Muscle of back (tissue), 11 donors: ENCODE data around the gene GPHA2. TPM values are rescaled to one million over a fixed set of nuclear protein-coding genes. Genes with fewer than 3 reads are reported as not detected.

Experiments used
- DNase-seq, 3 donors: peaks; one replicate each; pipeline versions ENCODE4 v3.0.0 to v3.0.0-alpha.2; 2013
- polyA plus RNA-seq, 10 donors: library from polyadenylated mRNA; unstranded; fragments of 120-200 nt; gene quantifications; one replicate each; pipeline ENCODE4 v1.2.1, GENCODE V29; 2013; ENCODE audit not compliant: insufficient read length in 10 of 10

Gene GPHA2
- polyA plus RNA-seq, 10 donors = 0.27 to 0.45 TPM; not detected in 8

DNA sequence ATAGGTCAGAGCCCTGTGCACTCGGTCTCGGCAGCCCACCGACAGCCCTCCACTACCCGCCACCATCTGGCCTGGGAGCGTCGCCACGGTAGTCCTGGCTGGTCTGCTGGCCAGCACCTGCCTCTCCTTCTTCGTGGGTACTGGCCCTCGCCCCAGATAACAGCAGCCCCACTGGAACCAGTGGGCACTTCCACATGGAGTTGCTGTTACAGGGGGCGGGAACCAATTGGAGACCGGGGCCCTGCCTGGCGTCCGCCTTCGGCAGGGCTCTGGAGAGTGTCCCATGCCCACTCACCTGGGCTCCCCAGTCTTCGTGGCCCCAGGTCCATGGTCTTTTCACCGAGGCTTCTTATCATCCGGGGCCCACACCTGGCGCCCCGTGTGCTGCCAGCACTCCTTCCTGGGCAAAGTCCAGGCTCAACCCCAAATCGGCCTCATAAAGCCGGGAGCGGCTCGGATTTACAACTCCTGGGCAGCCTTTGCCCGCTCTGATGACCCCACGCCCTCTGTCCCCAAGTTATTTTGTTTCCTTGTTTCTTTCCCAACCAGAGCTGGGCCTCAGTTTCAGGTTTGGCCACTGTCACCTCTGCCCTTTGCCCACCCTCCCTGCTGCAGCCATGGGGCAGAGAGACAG lies 44.4 kb downstream of the GPHA2 start:
- no peak for DNase-seq

GRCh38 chr11:64890522-64890939 lies 45.2 kb downstream of the GPHA2 start:
- no peak for DNase-seq

DNA sequence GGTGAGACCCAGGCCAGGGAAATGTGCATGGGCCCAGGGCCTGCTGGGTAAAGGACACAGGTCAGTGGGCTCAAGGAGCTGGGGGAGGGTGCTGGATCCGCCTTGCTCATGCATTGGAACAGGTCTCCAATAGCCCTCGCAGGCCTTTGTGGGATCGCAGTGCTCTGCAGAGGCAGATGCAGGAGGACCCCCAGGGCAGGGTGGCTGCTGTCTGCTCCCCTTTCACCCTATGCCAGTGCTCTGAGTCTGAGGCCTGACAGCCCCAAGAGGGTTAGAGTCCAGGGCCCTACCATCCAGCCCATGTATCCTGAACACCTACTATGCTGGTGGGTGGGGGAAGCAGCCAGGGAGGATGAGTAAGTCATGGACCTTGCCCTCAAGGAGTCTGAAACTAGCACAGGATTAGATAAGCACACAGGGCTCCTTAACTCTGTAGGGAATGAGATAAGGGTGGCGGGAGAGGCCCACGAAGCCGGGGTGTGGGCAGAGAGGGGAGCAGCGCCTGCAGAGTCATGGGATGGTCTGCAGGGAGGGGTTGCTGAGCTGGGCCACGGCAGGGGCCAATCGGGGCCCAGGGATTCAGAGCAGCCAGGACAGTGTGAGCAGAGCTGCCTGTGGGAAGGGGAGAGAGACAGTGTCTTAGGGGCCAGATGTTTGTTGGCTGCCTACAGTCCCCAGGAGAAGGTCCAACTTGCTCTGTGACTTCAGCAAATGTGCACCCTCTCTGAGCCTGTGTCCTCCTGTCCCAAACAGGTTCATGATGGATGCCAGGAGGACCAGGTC lies 46.8 kb downstream of the GPHA2 start:
- DNase-seq = no peak

DNA sequence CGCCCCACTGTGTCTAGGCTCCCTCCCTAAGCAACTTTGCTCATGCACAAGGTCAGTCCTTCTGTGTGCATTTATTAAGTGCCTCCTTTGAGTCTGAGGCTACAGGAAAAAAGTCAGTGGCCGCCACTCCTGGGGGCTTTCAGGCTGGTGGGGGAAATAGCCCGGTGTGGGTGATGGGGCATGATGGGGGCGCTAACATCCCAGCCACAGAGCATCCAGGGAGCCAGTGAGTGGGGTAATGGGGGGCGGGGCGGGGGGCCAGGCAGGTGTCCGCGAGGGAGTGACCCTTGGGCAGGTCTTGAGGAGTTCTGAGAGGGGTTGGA lies 47.3 kb downstream of the GPHA2 start:
- DNase-seq = no peak

DNA sequence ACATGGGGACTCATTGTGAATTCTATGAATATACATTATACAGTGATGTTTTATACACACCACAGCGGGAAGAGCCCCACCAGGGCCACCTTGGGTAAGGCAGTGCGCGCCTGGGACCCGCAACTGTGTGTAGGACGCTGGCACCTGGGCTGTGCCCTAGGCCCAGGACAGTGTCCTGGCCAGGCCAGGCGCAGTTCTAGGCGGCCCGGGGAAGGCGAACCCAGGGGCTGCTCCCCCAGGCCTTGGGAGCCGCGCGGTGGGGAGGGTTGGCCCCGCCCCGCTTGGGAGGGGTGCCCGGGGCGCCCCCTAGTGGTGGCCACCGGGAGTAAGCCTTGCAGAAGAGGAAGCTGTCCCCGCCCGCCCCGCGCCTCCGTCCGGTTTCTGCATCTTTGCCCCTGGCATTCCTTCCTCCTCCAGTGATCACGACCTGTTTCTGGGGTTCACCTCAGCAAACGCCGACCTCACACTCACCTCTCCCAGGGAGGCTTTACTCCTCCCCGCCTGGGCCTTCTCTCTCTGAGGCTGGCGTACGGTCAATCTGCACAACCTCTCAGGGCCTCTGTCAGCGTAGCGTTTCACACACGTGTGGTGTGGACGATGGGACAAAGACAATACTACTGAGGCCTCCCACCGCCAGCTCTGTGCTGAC lies 47.8 kb downstream of the GPHA2 start:
- DNase-seq = peak in 2 of 3 donors; percentile 81 to 90

DNA sequence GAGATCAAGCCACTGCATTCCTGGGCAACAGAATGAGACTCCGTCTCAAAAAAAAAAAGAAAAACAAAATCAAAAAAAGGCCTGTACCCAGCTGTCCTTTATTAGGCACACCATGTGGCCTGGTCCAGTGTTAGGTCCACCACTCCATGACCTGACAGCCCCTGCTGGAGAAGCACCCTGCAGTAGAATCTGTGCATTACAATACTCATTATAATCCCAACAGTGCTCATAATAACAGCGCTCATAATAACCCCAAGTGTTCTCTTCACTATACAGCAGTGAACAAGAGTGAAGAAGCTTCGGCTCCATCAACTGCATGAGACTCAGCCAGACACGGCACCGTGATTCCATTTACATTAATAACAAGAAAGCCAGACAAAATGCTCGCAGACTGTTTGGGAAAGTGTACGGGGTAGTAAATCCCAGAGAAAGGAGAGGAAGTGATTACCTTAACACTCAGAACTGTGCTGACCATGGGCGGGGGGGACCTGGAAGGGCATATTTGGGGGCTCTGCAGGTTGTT lies 48.4 kb downstream of the GPHA2 start:
- DNase-seq = no peak

GRCh38 chr11:64885367-64886286 lies 50.1 kb downstream of the GPHA2 start:
- DNase-seq = no peak

Other genes starting within 250 kb of the GPHA2 start
- 10 to 100 TPM; 16.4 to 36.8 (median 26.1) TPM for gene NRXN2, start 212.7 kb downstream of the GPHA2 start, polyA plus RNA-seq
- gene RASGRP2, start 191.8 kb downstream of the GPHA2 start, polyA plus RNA-seq = 10 to 100 TPM; 13.3 to 60.2 (median 40.2) TPM
- 100 to 1,000 TPM in 9 of 10 donors, 10 to 100 TPM in 1; 56.2 to 435 (median 195) TPM for gene PYGM, start 175.9 kb downstream of the GPHA2 start, polyA plus RNA-seq
- 100 to 1,000 TPM; 158 to 288 (median 220) TPM for gene SF1, start 157.4 kb downstream of the GPHA2 start, polyA plus RNA-seq
- 10 to 100 TPM in 8 of 10 donors, 1 to 10 TPM in 2; 8.2 to 19.4 (median 11.7) TPM for gene MAP4K2, start 132.7 kb downstream of the GPHA2 start, polyA plus RNA-seq
- 10 to 100 TPM; 15.3 to 26.0 (median 20.3) TPM for gene MEN1, start 125.3 kb downstream of the GPHA2 start, polyA plus RNA-seq
- 1 to 10 TPM in 2 of 10 donors, under 1 TPM in 8; 0.48 to 2.8 (median 0.72) TPM for gene CDC42BPG, start 91.2 kb downstream of the GPHA2 start, polyA plus RNA-seq
- gene EHD1, start 57.3 kb downstream of the GPHA2 start, polyA plus RNA-seq = 100 to 1,000 TPM in 3 of 10 donors, 10 to 100 TPM in 7; 64.4 to 115 (median 92.9) TPM
- 10 to 100 TPM in 7 of 10 donors, 1 to 10 TPM in 3; 8.1 to 13.5 (median 11.1) TPM for gene ATG2A, start 18.7 kb downstream of the GPHA2 start, polyA plus RNA-seq
- 10 to 100 TPM in 8 of 10 donors, 1 to 10 TPM in 2; 10.0 to 13.0 (median 11.3) TPM for gene PPP2R5B, start 11.2 kb downstream of the GPHA2 start, polyA plus RNA-seq
- gene MAJIN, start 36.2 kb upstream of the GPHA2 start, polyA plus RNA-seq = under 1 TPM in 1 of 10 donors, not detected in 9; 0.20 TPM
- gene BATF2, start 61.1 kb upstream of the GPHA2 start, polyA plus RNA-seq = 1 to 10 TPM in 6 of 10 donors, under 1 TPM in 4; 0.79 to 1.6 (median 1.1) TPM
- gene ARL2, start 78.3 kb upstream of the GPHA2 start, polyA plus RNA-seq = 10 to 100 TPM; 60.2 to 90.7 (median 76.5) TPM
- 10 to 100 TPM; 17.5 to 25.7 (median 22.5) TPM for gene SNX15, start 91.5 kb upstream of the GPHA2 start, polyA plus RNA-seq
- gene SAC3D1, start 105.3 kb upstream of the GPHA2 start, polyA plus RNA-seq = 10 to 100 TPM in 8 of 10 donors, 1 to 10 TPM in 2; 9.6 to 14.9 (median 12.1) TPM
- 1 to 10 TPM; 6.3 to 10.0 (median 7.6) TPM for gene NAALADL1, start 122.7 kb upstream of the GPHA2 start, polyA plus RNA-seq
- gene CDCA5, start 148.1 kb upstream of the GPHA2 start, polyA plus RNA-seq = 10 to 100 TPM in 7 of 10 donors, 1 to 10 TPM in 3; 8.2 to 19.0 (median 10.9) TPM
- 10 to 100 TPM; 16.9 to 27.3 (median 20.1) TPM for gene ZFPL1, start 148.3 kb upstream of the GPHA2 start, polyA plus RNA-seq
- gene VPS51, start 160.3 kb upstream of the GPHA2 start, polyA plus RNA-seq = 100 to 1,000 TPM in 7 of 10 donors, 10 to 100 TPM in 3; 75.4 to 150 (median 107) TPM
- 10 to 100 TPM in 5 of 10 donors, 1 to 10 TPM in 5; 6.4 to 12.8 (median 10.2) TPM for gene TM7SF2, start 176.0 kb upstream of the GPHA2 start, polyA plus RNA-seq
- 1 to 10 TPM; 3.6 to 5.8 (median 4.4) TPM for gene ZNHIT2, start 181.8 kb upstream of the GPHA2 start, polyA plus RNA-seq
- 1,000 to 10,000 TPM in 4 of 10 donors, 100 to 1,000 TPM in 6; 706 to 1,181 (median 912) TPM for gene FAU, start 186.2 kb upstream of the GPHA2 start, polyA plus RNA-seq
- gene MRPL49, start 186.4 kb upstream of the GPHA2 start, polyA plus RNA-seq = 10 to 100 TPM; 17.5 to 26.5 (median 23.4) TPM
- gene SYVN1, start 198.6 kb upstream of the GPHA2 start, polyA plus RNA-seq = 10 to 100 TPM; 37.4 to 45.1 (median 38.9) TPM
- gene SPDYC, start 234.3 kb upstream of the GPHA2 start, polyA plus RNA-seq = under 1 TPM in 2 of 10 donors, not detected in 8; 0.17 to 0.20 TPM
- 10 to 100 TPM; 65.5 to 83.6 (median 74.5) TPM for gene CAPN1, start 246.0 kb upstream of the GPHA2 start, polyA plus RNA-seq